Stimulated activated memory B cell treated with anti-CD40 and anti-IgM and Interleukin-4, amounts not matched to agents 10 μg/mL and 1 μg/mL and 100 μg/mL, for 72 hours (primary cell): ENCODE measurements around the gene SALL2.

Experiments used
- ATAC-seq: fragments of 150-1000 bp; cut with Tn5 transposase; 2 replicates; pipeline ENCODE4 v1.10.0; 2021
- H3K27ac Mint-ChIP-seq: one replicate; pipeline ENCODE4 v1.8.0; 2022; ENCODE audit warnings: mild to moderate bottlenecking, mixed read lengths
- H3K27me3 Mint-ChIP-seq: one replicate; pipeline ENCODE4 v1.8.0; 2022; ENCODE audit warnings: mixed read lengths
- H3K36me3 Mint-ChIP-seq: one replicate; pipeline ENCODE4 v1.8.0; 2022; ENCODE audit warnings: mixed read lengths
- H3K4me1 Mint-ChIP-seq: one replicate; pipeline ENCODE4 v1.8.0; 2022; ENCODE audit warnings: mixed read lengths
- H3K4me3 Mint-ChIP-seq: one replicate; pipeline ENCODE4 v1.8.0; 2022; ENCODE audit warnings: mild to moderate bottlenecking, moderate library complexity, mixed read lengths
- H3K9me3 Mint-ChIP-seq: one replicate; pipeline ENCODE4 v1.8.0; 2022; ENCODE audit warnings: mixed read lengths

The SALL2 gene

GRCh38 chr14:21475767-21476522, 50.2 kb downstream of the SALL2 start:
- H3K27me3 Mint-ChIP-seq, result no peaks in the 10 kb centered on the region
- H3K27ac Mint-ChIP-seq, result peak overlapping the region; percentile 87
- ATAC-seq, result no peak
- peak overlapping the region; percentile 95 for H3K4me3 Mint-ChIP-seq
- peaks cover 31% of the 10 kb centered on the region for H3K36me3 Mint-ChIP-seq
- H3K4me1 Mint-ChIP-seq, result peaks cover 46% of the 10 kb centered on the region
- no peaks in the 10 kb centered on the region for H3K9me3 Mint-ChIP-seq
